Measurements from ENCODE around the gene CAMTA1.
"Not testable (repeated sequence)": the region's sequence is repeated elsewhere in the genome, so short reads cannot be mapped to it uniquely, and the experiment has no call there.

CAMTA1 gene

DNA sequence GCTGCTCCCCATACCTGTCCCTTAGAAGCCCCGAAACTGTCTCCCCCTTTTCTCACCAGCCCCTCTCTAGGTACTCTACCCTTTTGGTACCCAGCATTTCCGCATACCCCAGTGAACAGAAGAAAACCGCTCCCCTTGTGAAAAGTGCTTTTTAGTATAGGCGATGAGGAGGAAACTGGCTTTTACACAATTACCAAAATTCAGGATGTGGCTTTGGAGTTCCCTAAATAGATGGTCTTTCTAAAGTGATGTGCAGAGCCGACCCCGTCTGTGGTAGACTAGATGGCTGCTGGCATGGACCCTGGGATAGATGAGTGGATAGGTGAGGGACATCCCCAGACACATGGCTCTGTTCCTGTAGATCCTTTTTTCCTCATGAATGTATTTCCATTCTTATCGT is 996.2 kb downstream of the CAMTA1 start:
- no peak for DNase-seq

DNA sequence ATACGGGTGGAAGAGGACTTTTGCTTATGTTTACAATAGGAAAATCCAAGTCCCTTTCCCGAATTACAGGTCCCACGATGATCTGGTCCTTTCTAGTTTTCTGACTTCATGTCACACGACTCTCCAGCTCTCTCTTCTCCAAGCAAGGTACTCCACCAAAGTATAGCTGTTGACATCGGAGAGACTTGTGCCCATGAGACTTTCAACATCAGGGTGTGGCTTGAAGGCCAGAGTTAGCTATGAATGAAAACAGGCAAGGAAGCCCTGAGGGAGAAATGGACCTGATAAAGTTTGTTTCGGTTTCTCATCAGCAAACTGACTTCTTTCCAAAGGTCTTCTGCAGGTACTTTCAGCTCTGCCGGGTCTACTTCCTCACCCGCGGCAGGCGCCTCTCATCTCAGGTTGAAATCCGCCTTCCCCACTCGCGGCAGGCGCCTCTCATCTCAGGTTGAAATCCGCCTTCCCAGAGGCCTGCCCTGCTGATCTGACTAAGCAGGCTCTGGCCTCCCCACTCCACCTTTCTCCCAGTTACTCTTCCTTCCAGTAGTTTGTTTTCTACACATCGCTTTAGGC is 996.8 kb downstream of the CAMTA1 start:
- DNase-seq = peak in 1 of 4 experiments; percentile 9

DNA sequence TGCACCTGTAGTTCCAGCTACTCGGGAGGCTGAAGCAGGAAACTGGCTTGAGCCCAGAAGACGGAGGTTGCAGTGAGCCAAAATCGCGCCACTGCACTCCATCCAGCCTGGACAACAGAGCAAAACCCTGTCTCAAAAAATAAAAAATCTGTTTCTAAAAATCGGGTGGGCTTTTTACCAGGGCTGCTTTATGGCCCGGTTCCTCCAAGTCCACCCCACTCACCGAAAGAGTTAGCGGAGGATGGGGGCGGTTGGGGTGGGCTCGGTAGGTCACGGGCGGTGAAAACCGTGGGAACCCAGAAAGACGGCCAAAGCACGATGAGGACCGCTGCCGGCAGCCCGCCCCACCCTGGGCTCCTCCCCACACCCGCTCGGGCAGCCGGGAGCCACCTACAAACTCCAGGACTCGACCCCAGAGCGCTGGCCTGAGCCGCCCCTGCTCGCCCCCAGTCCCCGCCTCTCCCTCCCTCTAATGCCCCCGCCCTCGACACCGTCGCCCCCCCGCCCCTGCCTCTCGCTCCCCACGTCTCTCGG is 998.0 kb downstream of the CAMTA1 start:
- peak in 1 of 4 experiments; percentile 41 for DNase-seq

DNA sequence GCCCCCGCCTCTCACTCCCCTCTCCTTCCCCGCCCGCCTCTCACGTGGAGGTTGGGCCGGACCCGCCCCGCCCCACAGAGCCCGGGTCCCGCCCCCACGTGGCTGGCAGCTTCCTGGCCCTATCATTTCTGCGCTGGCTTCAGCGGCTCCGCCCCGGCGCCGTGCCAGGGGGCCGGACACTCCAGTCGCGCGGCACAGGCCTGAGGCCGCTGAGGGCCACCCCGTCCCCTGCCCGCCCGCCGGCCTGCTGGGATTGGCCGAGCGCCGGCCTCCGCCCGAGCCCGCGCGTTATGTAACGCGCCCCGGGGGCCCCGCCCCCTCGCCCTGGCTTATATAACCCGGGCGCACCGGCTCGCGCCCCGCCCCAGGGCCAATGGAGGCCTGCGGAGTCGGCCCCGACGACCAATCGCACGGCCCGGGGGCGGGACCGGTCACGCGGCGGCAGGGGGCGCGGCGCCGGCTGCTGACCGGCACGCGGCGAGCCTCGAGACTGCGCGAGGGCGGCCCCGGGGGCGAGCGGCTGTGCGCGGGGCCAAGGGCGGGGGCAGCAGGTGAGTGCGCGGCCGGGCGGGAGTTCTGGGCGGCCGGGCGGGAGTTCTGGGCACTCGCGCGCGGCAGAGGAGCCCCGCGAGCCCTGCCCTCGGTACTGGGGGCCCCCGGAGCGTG is 998.7 kb downstream of the CAMTA1 start, which contains the start of gene PER3:
Gene PER3, plus strand, starts transcription at position 466 of the 666 bp plus-strand sequence. CDS start 587 bp downstream, outside the sequence.
- peak; percentile 78 to 94 (median 92) for DNase-seq

DNA sequence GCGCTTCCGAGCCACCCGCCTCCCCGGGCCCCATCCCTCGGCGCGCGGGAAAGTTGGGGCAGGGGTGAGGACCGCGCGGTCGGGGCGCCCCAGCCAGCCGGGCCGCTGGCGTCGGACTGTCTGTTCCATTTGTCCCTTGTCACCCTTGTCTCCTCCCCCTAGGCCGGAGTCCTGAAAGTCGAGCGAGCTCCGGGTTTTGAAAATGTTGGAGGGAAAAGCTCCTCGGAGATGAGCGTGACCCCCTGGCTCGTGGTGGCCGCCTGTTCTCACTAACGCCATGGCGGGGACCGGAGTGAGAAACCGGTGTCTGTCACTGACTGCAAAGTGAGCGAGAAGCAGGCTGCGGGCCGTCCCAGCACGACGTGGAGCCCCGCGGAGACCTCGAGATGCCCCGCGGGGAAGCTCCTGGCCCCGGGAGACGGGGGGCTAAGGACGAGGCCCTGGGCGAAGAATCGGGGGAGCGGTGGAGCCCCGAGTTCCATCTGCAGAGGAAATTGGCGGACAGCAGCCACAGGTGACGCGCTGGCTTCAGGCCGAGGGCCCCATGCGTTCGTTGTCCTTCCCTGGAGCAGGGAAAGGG is 999.3 kb downstream of the CAMTA1 start:
- DNase-seq = no peak

DNA sequence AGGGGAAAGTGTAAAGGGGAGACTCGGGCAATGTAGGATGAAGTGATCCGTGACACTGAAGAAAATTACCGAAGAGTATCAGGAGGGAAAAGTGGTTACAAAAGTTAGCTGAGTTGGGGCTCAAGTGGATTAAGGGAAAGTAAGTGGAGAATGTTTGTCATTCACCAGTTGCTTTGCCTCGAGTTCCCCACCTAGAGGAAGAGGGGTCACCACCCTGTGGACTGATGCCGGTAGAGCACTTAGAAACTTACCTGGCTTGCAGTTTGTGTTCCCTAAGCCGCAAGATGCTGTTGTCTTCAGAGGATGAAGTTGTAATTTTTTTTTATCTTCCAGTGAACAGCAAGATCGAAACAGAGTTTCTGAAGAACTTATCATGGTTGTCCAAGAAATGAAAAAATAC is 999.9 kb downstream of the CAMTA1 start:
- no peak for DNase-seq

DNA sequence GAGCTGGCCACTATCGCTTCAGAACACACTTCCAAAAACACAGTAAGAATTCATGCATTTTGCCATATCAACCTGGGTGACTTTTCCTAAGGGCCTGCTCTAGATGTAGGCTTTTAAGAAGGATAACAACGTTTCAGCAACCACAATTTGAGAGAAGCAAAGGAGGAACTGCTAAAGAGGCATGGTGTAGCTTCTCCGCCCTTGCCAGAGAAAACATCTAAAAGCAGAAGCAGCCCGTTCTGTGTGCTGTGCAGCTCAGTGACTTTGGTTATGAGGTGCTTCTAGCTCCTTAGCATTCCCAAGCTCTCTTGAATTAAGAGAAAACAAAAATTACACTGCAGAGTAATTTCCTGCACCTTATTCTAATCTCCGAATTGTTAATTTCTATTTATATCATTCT is 1001.5 kb downstream of the CAMTA1 start:
- DNase-seq = no peak

DNA sequence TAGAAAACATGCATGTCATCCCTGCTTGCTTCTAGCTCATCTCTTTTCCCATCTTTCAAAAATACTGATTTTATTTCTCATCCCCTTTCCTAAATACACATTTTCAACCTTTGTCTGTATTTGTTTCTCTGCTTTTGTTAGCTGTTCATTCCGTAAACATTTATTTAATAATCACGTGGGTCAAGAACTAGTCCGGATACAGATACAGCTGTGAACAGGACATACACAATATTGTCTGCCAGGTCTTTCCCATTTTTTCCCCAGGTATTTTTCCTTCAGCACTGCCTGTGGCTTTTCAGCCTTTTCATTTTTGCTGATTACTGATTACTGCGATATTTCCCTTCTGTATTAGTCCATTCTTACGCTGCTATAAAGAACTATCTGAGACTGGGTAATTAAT is 1004.6 kb downstream of the CAMTA1 start:
- no peak for DNase-seq

DNA sequence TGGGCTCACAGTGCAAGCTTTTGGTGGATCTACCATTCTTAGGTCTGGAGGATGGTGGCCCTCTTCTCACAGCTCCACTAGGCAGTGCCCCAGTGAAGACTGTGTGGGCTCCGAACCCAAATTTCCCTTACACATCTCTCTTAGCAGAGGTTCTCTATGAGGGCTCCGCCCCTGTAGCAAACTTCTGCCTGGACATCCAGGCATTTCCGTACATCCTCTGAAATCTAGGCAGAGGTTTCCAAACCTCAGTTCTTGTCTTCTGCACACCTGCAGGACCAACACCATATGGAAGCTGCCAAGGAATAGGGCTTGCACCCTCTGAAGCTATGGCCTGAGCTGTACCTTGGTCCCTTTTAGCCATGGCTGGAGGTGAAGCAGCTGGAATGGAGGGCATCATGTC is 1005.8 kb downstream of the CAMTA1 start:
- not testable (repeated sequence) for DNase-seq

DNA sequence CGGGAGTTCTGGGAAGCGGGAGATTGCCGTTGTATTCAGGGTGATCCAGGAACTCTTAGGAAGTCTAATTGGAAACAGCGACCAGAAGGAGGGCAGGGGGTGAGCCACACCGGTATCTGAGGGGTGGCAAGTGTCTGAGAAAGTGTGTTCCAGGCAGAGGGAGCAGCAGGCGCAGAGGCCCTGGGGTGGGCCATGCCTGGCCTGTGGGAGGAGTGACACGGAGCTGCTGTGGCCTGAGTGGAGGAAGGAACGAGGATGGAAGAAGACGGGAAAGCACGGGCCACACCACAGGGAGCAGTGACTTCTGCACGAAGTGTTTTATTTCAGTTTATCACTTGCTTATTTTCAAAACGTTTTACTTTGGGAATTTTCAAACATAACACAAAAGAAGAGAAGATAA is 1010.2 kb downstream of the CAMTA1 start:
- no peak for DNase-seq

DNA sequence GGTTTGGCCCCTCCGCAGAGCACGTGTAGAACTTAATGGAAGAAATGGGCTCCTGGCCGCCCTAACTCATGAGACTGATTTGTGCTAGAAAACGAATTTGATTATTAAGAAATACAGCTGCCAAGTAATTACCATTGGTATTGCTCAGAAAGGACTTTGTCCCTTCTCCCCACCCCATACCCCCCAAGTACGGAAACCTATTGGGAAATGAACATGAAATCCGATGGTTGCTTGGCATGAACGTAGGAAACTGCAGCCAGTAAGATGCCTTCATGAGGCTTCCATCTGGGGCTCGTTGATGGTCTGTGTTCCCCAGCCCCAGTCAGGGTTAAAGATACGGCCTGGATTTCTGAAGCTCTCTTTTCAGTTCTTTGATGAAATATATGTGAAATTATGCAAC is 1020.2 kb downstream of the CAMTA1 start:
- no peak for DNase-seq

DNA sequence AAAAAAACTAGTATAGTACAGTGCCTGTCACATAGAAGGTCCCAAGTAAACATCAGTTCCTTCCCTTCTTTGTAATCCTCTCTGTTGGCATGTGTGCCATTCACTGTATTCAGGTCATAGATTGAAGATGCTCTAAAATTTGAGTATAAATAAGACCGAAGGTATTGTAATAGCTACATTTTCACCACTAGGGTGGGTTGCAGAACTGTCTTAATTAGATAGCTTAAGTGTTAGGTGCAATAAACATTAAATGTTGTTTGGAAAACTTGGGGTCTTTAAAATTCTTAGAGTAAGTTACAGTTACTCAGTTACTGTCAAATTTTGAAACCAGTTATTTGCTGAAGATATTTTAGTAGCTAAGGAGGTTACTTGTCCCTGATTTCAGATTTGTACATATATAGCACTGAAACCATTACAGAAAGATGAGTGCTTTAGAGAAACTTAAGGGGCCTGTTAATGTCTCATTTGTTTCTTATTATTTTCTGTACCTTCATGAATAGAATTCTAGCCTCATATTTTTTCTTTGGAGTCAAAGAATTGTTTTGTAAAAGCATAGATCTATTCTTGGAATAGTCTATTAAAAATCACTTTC is 1023.1 kb downstream of the CAMTA1 start:
- no peak for DNase-seq

DNA sequence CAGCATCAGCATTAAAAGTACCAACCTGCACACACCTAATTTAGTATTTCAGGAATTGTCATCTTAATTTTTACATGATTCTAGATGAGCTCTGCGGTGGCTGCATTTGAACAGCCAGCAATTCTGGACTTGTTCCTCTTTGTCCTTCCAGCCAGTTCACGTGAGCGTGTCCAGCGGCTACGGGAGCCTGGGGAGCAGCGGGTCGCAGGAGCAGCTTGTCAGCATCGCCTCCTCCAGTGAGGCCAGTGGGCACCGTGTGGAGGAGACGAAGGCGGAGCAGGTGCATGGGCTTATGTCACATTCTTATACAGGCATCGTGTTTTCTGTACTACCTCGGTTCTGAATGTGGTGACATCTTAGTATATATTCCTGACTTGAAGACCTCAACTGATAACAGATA is 1024.5 kb downstream of the CAMTA1 start:
- DNase-seq = no peak

DNA sequence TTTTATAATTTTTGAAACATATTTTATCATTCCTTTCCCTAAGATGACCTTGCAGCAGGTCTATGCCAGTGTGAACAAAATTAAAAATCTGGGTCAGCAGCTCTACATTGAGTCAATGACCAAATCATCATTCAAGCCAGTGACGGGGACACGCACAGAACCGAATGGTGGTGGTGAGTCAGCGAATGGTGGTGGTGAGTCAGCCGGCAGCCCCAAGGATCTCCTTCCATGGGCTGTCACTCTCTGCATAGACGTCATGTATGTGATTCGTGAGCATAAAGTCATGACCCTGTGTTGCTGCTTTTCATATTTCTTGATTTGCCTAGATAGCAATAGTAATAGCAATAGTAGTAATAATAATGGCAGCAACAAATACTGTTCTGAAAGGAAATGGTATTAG is 1025.1 kb downstream of the CAMTA1 start:
- no peak for DNase-seq

DNA sequence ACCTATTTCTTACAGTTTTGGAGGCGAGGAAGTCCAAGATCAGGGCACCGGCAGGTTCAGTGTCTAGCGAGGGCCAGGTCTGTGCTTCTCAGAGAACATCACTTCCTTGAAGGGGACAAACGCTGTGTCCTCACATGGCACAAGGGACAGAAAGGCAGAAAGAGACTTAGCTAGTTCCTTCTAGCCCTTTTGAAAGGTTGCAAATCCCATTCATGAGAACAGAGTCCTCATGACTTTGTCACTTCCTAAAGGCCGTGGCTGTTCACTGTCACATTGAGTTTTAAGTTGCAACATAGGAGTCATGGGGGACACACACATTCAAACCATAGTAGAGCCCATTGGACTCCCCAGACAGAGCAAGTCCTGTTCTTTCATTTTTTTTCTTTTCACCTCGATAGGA is 1026.2 kb downstream of the CAMTA1 start:
- no peak for DNase-seq

DNA sequence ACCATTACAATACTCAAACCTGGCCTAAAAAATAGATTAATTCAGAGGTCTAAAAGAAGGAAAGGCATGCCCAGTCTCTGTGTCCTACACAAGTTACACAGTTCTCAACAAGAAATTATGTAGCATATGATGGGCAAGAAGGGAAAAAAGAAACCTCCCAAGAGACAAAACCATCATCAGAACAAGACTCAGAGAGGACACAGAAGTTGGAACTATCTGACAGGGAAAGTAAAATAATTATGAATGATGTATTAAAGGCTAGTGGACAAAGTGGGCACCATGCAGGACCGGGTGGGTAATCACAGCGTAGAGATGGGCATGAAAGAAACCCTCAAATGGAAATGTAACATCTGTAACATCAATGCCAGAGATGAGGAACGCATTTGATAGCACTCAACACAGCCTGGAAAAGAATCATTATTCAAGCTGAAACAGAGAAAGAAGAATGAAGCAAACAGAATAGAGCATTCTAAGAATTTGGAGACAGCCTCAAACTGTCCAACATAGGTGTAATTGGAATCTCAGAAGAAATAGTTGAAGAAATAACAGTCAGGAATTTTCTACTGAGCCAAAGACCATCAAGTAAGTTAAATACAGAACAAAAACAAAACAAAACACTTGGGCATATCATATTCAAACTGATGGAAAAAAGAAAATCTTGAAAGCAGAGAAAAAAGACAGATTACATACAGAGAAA is 1028.6 kb downstream of the CAMTA1 start:
- DNase-seq = no peak

Data from activated naive CD4-positive, alpha-beta T cell (primary cell).